Breast epithelium (tissue), 4 donors: Measurements from ENCODE around the gene GHRL. TPM values are rescaled to one million over a fixed set of nuclear protein-coding genes. Genes with fewer than 3 reads are reported as not detected.

Experiments
- DNase-seq, 2 donors: peaks; one replicate each; pipeline ENCODE4 v3.0.0-alpha.2; 2019; ENCODE audit warnings: low spot score in 2 of 2
- H3K27ac ChIP-seq, 2 donors: fragments of 200-600 bp; sonication (generic) in 1 of 2; one replicate each; pipeline ENCODE4 v1.5.1; 2016 to 2019; ENCODE audit warnings: mild to moderate bottlenecking in 1 of 2
- H3K27me3 ChIP-seq, 2 donors: fragments of 200-600 bp; sonication (generic) in 1 of 2; one replicate each; pipeline versions ENCODE4 v1.5.1 to v1.6.0; 2017 to 2019; ENCODE audit warnings: control low read depth in 1 of 2, mild to moderate bottlenecking in 1 of 2
- H3K36me3 ChIP-seq: fragments of 200-600 bp; one replicate; pipeline ENCODE4 v1.5.1; 2019
- H3K4me1 ChIP-seq, 2 donors: fragments of 200-600 bp; sonication (generic); one replicate each; pipeline ENCODE4 v1.5.1; 2016 to 2019; ENCODE audit warnings: control low read depth in 1 of 2
- H3K4me3 ChIP-seq, 3 donors: fragments of 200-600 bp; sonication (generic); 1 replicate in 2 of 3; 2 replicates in 1 of 3; pipeline ENCODE4 v1.5.1; 2016 to 2019; ENCODE audit warnings: mild to moderate bottlenecking in 3 of 3, moderate library complexity in 2 of 3
- H3K9me3 ChIP-seq, 2 donors: fragments of 200-600 bp; sonication (generic) in 1 of 2; one replicate each; pipeline ENCODE4 v1.5.1; 2016 to 2019; ENCODE audit warnings: control low read depth in 1 of 2
- POLR2A ChIP-seq: fragments of 450-650 bp; IDR thresholded peaks from one replicate; pipeline ENCODE4 v1.6.1; 2016; ENCODE audit warnings: antibody characterized with exemption, mild to moderate bottlenecking, moderate library complexity
- POLR2AphosphoS5 ChIP-seq, 3 donors: sonication (generic); formaldehyde crosslinking; IDR thresholded peaks; one replicate each; pipeline ENCODE4 v1.6.1; 2017; ENCODE audit warnings: antibody characterized with exemption in 3 of 3
- intact Hi-C: fragments of 100-400 bp; cut with DNase I; formaldehyde crosslinking; loops from one replicate; pipeline ENCODE4 v1.15.1; 2023; ENCODE audit warnings: low total_unique reads
- total RNA-seq, 3 donors: library from RNA; depleted of rRNA; stranded (reverse); fragments of >200 nt; gene quantifications; one replicate each; pipeline ENCODE4 v1.1.0, GENCODE V29; 2016
- TF ChIP-seq, protein P1 (sequence below), 3 donors: fragments of 450-650 bp; IDR thresholded peaks; one replicate each; pipeline ENCODE4 v1.5.1; 2016 to 2017; ENCODE audit warnings: antibody characterized with exemption in 3 of 3, mild to moderate bottlenecking in 3 of 3, moderate library complexity in 3 of 3

Gene GHRL
- total RNA-seq, 3 donors from 2014 or later, result 0.66 to 1.0 TPM; not detected in 1

DNA sequence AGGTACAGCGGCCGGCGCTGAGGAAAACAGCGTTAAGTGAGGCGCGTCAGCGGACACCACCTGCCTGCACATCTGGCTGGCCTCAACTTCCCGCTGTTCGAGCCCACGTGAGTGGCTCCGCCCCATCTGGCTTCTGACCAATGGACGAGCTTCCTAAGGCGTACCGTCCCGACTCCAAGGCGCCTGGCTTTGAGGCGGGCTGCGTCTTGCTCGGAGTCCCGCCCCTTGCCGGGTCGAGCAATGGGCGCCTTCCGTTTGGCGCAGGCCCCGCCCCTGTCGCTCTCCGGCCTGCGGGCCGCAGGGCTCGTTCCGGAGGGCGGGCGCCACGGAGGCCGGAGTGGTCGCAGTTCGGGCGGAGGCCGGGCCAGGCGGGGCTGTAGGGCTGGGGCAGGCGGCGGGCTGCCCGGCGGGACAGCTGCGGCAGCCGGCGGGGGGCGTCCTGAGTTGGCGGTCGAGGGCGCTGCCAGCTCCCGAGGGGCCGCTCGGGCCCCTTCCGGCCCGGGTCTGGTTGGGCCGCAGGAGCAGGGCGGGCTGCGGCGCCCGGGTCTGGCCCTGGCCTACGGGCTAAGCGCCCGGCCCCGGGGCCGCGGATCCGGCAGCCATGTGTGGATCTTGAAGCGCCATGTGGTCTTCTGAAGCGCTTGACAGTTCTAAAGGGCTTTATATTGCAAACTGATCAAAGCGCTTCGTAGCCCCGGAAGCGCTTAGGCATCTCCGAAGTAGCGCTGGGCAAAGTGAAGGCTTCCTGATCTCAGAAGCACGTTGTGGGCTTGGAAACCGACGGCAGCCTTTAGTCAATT, 44.4 kb downstream of the GHRL start, which contains the start of gene TATDN2:
TATDN2 (plus strand) TSS at position 276 of the 800 bp plus-strand sequence. CDS start 742 bp downstream, outside the sequence.
- peak within 1 kb of the TSS; percentile 82 to 92 for H3K27ac ChIP-seq

DNA sequence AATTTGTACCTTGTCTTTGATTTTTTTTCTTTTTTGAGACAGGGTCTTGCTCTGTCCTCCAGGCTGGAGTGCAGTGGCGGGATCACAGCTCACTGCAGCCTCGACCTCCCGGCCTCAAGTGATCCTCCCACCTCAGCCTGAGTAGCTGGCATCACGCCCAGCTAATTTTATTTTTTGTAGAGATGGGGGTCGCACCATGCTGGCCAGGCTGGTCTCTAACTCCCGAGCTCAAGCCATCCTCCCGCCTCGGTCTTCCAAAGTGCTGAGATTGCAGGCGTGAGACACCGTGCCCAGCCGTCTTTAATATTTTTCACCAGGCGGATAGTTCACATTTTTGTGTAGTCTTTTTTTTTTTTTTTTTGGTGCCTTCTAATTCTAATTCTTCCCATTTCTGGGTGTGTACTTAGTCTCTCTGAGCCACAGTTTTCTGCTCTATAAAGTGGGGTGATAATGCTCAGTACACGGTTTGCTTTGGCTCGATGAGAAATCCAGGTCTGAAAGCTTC, 45.0 kb downstream of the GHRL start:
- no peaks in the 10 kb centered on the region for H3K27me3 ChIP-seq
- H3K27ac ChIP-seq, result peak overlapping the region; percentile 82 to 92
- no peaks in the 10 kb centered on the region for H3K36me3 ChIP-seq
- H3K4me1 ChIP-seq, result peaks cover 0 to 6% of the 10 kb centered on the region in 2 donors
- no peak for DNase-seq
- no peaks in the 10 kb centered on the region for H3K9me3 ChIP-seq
- intact Hi-C loops, result no loop called here
- H3K4me3 ChIP-seq, result peak overlapping the region; percentile 68 to 97 (median 85)
- TF ChIP-seq, protein P1, sequence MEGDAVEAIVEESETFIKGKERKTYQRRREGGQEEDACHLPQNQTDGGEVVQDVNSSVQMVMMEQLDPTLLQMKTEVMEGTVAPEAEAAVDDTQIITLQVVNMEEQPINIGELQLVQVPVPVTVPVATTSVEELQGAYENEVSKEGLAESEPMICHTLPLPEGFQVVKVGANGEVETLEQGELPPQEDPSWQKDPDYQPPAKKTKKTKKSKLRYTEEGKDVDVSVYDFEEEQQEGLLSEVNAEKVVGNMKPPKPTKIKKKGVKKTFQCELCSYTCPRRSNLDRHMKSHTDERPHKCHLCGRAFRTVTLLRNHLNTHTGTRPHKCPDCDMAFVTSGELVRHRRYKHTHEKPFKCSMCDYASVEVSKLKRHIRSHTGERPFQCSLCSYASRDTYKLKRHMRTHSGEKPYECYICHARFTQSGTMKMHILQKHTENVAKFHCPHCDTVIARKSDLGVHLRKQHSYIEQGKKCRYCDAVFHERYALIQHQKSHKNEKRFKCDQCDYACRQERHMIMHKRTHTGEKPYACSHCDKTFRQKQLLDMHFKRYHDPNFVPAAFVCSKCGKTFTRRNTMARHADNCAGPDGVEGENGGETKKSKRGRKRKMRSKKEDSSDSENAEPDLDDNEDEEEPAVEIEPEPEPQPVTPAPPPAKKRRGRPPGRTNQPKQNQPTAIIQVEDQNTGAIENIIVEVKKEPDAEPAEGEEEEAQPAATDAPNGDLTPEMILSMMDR (IDR thresholded peaks at IDR 0.05), result no peak
- TF ChIP-seq POLR2A (no peak), POLR2AphosphoS5 (IDR thresholded peaks at IDR 0.05) (no peak)

More for the DNA sequence above, 44.4 kb downstream of the GHRL start, which contains the start of gene TATDN2:
- intact Hi-C loops, result no loop called here
- no peaks in the 10 kb centered on the region for H3K27me3 ChIP-seq
- H3K4me1 ChIP-seq, result peaks cover 0 to 6% of the 10 kb centered on the region in 2 donors
- DNase-seq, result peak; percentile 90 to 92
- no peaks in the 10 kb centered on the region for H3K36me3 ChIP-seq
- TF ChIP-seq, protein P1 (IDR thresholded peaks at IDR 0.05), result no peak
- TF ChIP-seq POLR2AphosphoS5 (IDR thresholded peaks at IDR 0.05), result peak; percentile 19 to 66 (median 61)
- TF ChIP-seq POLR2A, result peak; percentile 29
- peak within 1 kb of the TSS; percentile 68 to 97 (median 85) for H3K4me3 ChIP-seq
- H3K9me3 ChIP-seq, result no peaks in the 10 kb centered on the region

- no peaks in the 10 kb centered on the region for H3K9me3 ChIP-seq
- peaks cover 0 to 6% of the 10 kb centered on the region in 2 donors for H3K4me1 ChIP-seq
- H3K27me3 ChIP-seq, result no peaks in the 10 kb centered on the region
- TF ChIP-seq POLR2AphosphoS5 (IDR thresholded peaks at IDR 0.05) (no peak), POLR2A (no peak)
- TF ChIP-seq, protein P1 (IDR thresholded peaks at IDR 0.05), result no peak
- H3K4me3 ChIP-seq, result no peak overlapping the region
- DNase-seq, result no peak
- no peaks in the 10 kb centered on the region for H3K36me3 ChIP-seq
- intact Hi-C loops, result no loop called here
- no peak overlapping the region for H3K27ac ChIP-seq
These were observed 47.5 kb downstream of the GHRL start for GRCh38 chr3:10245081-10245712.

- no peaks in the 10 kb centered on the region for H3K4me1 ChIP-seq
- no peaks in the 10 kb centered on the region for H3K9me3 ChIP-seq
- intact Hi-C loops, result no loop called here
- no peaks in the 10 kb centered on the region for H3K36me3 ChIP-seq
- TF ChIP-seq, protein P1 (IDR thresholded peaks at IDR 0.05), result no peak
- TF ChIP-seq POLR2AphosphoS5 (IDR thresholded peaks at IDR 0.05), result no peak
- TF ChIP-seq POLR2A, result no peak
- H3K4me3 ChIP-seq, result no peak overlapping the region
- H3K27me3 ChIP-seq, result no peaks in the 10 kb centered on the region
- no peak overlapping the region for H3K27ac ChIP-seq
- DNase-seq, result no peak
These were observed 48.7 kb downstream of the GHRL start for GRCh38 chr3:10244009-10244408.
